GM19467 (cell line): Measurements from ENCODE around the gene RAPSN.

Source experiments
- ATAC-seq: cut with Tn5 transposase; IDR thresholded peaks from one replicate; pipeline ENCODE4 v1.9.1; 2021; ENCODE audit warnings: mild to moderate bottlenecking, moderate library complexity; ENCODE audit not compliant: unreplicated experiment

RAPSN gene

GRCh38 chr11:47466701-47467250 lies 17.8 kb upstream of the RAPSN start:
- no peak for ATAC-seq

- no peak for ATAC-seq
Measured at GRCh38 chr11:47466201-47466600, 17.3 kb upstream of the RAPSN start.

GRCh38 chr11:47464483-47464882 lies 15.5 kb upstream of the RAPSN start:
- ATAC-seq = no peak

GRCh38 chr11:47461876-47462275 lies 12.9 kb upstream of the RAPSN start:
- no peak for ATAC-seq

- no peak for ATAC-seq
Measured at GRCh38 chr11:47460571-47461235, 11.8 kb upstream of the RAPSN start.

- peak; percentile 78 for ATAC-seq
Measured at GRCh38 chr11:47454258-47454671, 5.3 kb upstream of the RAPSN start.

- no peak for ATAC-seq
Measured at GRCh38 chr11:47453365-47453764, 4.4 kb upstream of the RAPSN start.

GRCh38 chr11:47451990-47452389 lies 3.1 kb upstream of the RAPSN start:
- no peak for ATAC-seq

- ATAC-seq = no peak
Measured at GRCh38 chr11:47451436-47451835, 2.5 kb upstream of the RAPSN start.

- no peak for ATAC-seq
Measured at GRCh38 chr11:47449541-47449940, 605 bp upstream of the RAPSN start.

GRCh38 chr11:47447906-47448305 lies 1.0 kb downstream of the RAPSN start:
- ATAC-seq = no peak

- no peak for ATAC-seq
Measured at GRCh38 chr11:47446833-47447232, 2.1 kb downstream of the RAPSN start.

GRCh38 chr11:47445840-47446239 lies 3.1 kb downstream of the RAPSN start:
- no peak for ATAC-seq

- ATAC-seq = no peak
Measured at GRCh38 chr11:47443817-47444216, 5.1 kb downstream of the RAPSN start.

GRCh38 chr11:47443028-47443700 lies 5.8 kb downstream of the RAPSN start:
- ATAC-seq = no peak

GRCh38 chr11:47442514-47442913 lies 6.4 kb downstream of the RAPSN start:
- ATAC-seq = no peak

- no peak for ATAC-seq
Measured at GRCh38 chr11:47441421-47441820, 7.5 kb downstream of the RAPSN start.

- no peak for ATAC-seq
Measured at GRCh38 chr11:47440054-47440476, 8.9 kb downstream of the RAPSN start.

- ATAC-seq = no peak
Measured at GRCh38 chr11:47438721-47439120, 10.2 kb downstream of the RAPSN start.

GRCh38 chr11:47437746-47438418 lies 11.1 kb downstream of the RAPSN start:
- ATAC-seq = no peak

- ATAC-seq = no peak
Measured at GRCh38 chr11:47437218-47437745, 11.7 kb downstream of the RAPSN start.

- no peak for ATAC-seq
Measured at GRCh38 chr11:47436726-47437125, 12.2 kb downstream of the RAPSN start.
